Kidney glomerular epithelial cell (primary cell): ENCODE data around the gene PAWR.
A peak's percentile ranks its signal among the peaks of the same experiment; 100 is the strongest.
"Not testable (repeated sequence)": the region's sequence is repeated elsewhere in the genome, so short reads cannot be mapped to it uniquely, and the experiment has no call there.

Source experiments
- DNase-seq: peaks from one replicate; lab custom pipeline; 2025; lab: John Stamatoyannopoulos, UW

PAWR gene

GRCh38 chr12:79648881-79649280, 41.9 kb downstream of the PAWR start:
- no peak for DNase-seq

- not testable (repeated sequence) for DNase-seq
Observed at GRCh38 chr12:79646843-79647242, 43.9 kb downstream of the PAWR start.

GRCh38 chr12:79645235-79645630, 45.5 kb downstream of the PAWR start:
- no peak for DNase-seq

- no peak for DNase-seq
Observed at GRCh38 chr12:79644274-79645234, 46.2 kb downstream of the PAWR start.

GRCh38 chr12:79643821-79644220, 46.9 kb downstream of the PAWR start:
- no peak for DNase-seq

- DNase-seq, result no peak
Observed at GRCh38 chr12:79638490-79638889, 52.3 kb downstream of the PAWR start.

- no peak for DNase-seq
Observed at GRCh38 chr12:79637093-79637492, 53.7 kb downstream of the PAWR start.

- no peak for DNase-seq
Observed at GRCh38 chr12:79635676-79636075, 55.1 kb downstream of the PAWR start.

- DNase-seq, result peak; percentile 30
Observed at GRCh38 chr12:79634957-79635471, 55.8 kb downstream of the PAWR start.

GRCh38 chr12:79629561-79629960, 61.2 kb downstream of the PAWR start:
- DNase-seq, result no peak

- not testable (repeated sequence) for DNase-seq
Observed at GRCh38 chr12:79626735-79627134, 64.0 kb downstream of the PAWR start.

- peak; percentile 12 for DNase-seq
Observed at GRCh38 chr12:79624378-79624777, 66.4 kb downstream of the PAWR start.

GRCh38 chr12:79619872-79620562, 70.7 kb downstream of the PAWR start:
- DNase-seq, result no peak

- DNase-seq, result peak; percentile 82
Observed at GRCh38 chr12:79618848-79619404, 71.8 kb downstream of the PAWR start.

- DNase-seq, result no peak
Observed at GRCh38 chr12:79617696-79618095, 73.1 kb downstream of the PAWR start.

- DNase-seq, result no peak
Observed at GRCh38 chr12:79615596-79616560, 74.9 kb downstream of the PAWR start.

GRCh38 chr12:79614730-79615129, 76.0 kb downstream of the PAWR start:
- DNase-seq, result no peak

- DNase-seq, result no peak
Observed at GRCh38 chr12:79601908-79602307, 88.9 kb downstream of the PAWR start.

- no peak for DNase-seq
Observed at GRCh38 chr12:79597910-79598309, 92.9 kb downstream of the PAWR start.

GRCh38 chr12:79596719-79597350, 93.9 kb downstream of the PAWR start:
- DNase-seq, result no peak

- DNase-seq, result no peak
Observed at GRCh38 chr12:79595273-79595672, 95.5 kb downstream of the PAWR start.
